ENCODE measurements around the gene MICALL1.

Gene MICALL1

GRCh38 chr22:37983860-37984791 is 78.0 kb downstream of the MICALL1 start, which contains the start of gene SOX10:
TSS of gene SOX10 (minus strand) at chr22:37984555. CDS start at chr22:37983784, 771 bp downstream.
- DNase-seq, result no peak

GRCh38 chr22:37985050-37985585 is 79.0 kb downstream of the MICALL1 start:
- DNase-seq, result no peak

- no peak for DNase-seq
These were observed 79.7 kb downstream of the MICALL1 start for GRCh38 chr22:37985751-37986281.

GRCh38 chr22:37986371-37986770 is 80.3 kb downstream of the MICALL1 start:
- no peak for DNase-seq

GRCh38 chr22:37989146-37990045 is 83.3 kb downstream of the MICALL1 start:
- no peak for DNase-seq

- DNase-seq, result no peak
These were observed 84.2 kb downstream of the MICALL1 start for GRCh38 chr22:37990301-37990700.

- no peak for DNase-seq
These were observed 84.8 kb downstream of the MICALL1 start for GRCh38 chr22:37990862-37991261.

- no peak for DNase-seq
These were observed 85.8 kb downstream of the MICALL1 start for GRCh38 chr22:37991731-37992442.

Data from CD4-positive, alpha-beta T cell treated with Interferon gamma for 1 hour (primary cell).